ENCODE data around the gene LRBA.
"Not testable (repeated sequence)": the region's sequence is repeated elsewhere in the genome, so short reads cannot be mapped to it uniquely, and the experiment has no call there.

Gene LRBA

GRCh38 chr4:151015459-151016347, 619 bp upstream of the LRBA start:
- DNase-seq (ENCODE audit: low read depth, low spot score), result peak; percentile 52

GRCh38 chr4:151013944-151014343, 1.1 kb downstream of the LRBA start:
- no peak for DNase-seq (ENCODE audit: low read depth, low spot score)

- no peak for DNase-seq (ENCODE audit: low read depth, low spot score)
Measured at GRCh38 chr4:151013491-151013890, 1.6 kb downstream of the LRBA start.

GRCh38 chr4:151012820-151013219, 2.3 kb downstream of the LRBA start:
- DNase-seq (ENCODE audit: low read depth, low spot score), result no peak

GRCh38 chr4:151012376-151012775, 2.7 kb downstream of the LRBA start:
- DNase-seq (ENCODE audit: low read depth, low spot score), result no peak

GRCh38 chr4:151004222-151004621, 10.9 kb downstream of the LRBA start:
- DNase-seq (ENCODE audit: low read depth, low spot score), result no peak

GRCh38 chr4:151000747-151001429, 14.2 kb downstream of the LRBA start:
- no peak for DNase-seq (ENCODE audit: low read depth, low spot score)

GRCh38 chr4:150999086-150999485, 16.0 kb downstream of the LRBA start:
- DNase-seq (ENCODE audit: low read depth, low spot score), result no peak

GRCh38 chr4:150997141-150997540, 17.9 kb downstream of the LRBA start:
- DNase-seq (ENCODE audit: low read depth, low spot score), result no peak

GRCh38 chr4:150994721-150995120, 20.4 kb downstream of the LRBA start:
- no peak for DNase-seq (ENCODE audit: low read depth, low spot score)

GRCh38 chr4:150993577-150993976, 21.5 kb downstream of the LRBA start:
- not testable (repeated sequence) for DNase-seq (ENCODE audit: low read depth, low spot score)

GRCh38 chr4:150990993-150991392, 24.1 kb downstream of the LRBA start:
- no peak for DNase-seq (ENCODE audit: low read depth, low spot score)

- DNase-seq (ENCODE audit: low read depth, low spot score), result no peak
Measured at GRCh38 chr4:150990250-150990649, 24.8 kb downstream of the LRBA start.

- no peak for DNase-seq (ENCODE audit: low read depth, low spot score)
Measured at GRCh38 chr4:150988238-150988637, 26.8 kb downstream of the LRBA start.

GRCh38 chr4:150987204-150987603, 27.9 kb downstream of the LRBA start:
- DNase-seq (ENCODE audit: low read depth, low spot score), result no peak

- DNase-seq (ENCODE audit: low read depth, low spot score), result no peak
Measured at GRCh38 chr4:150986085-150986484, 29.0 kb downstream of the LRBA start.

- DNase-seq (ENCODE audit: low read depth, low spot score), result no peak
Measured at GRCh38 chr4:150983851-150984250, 31.2 kb downstream of the LRBA start.

- no peak for DNase-seq (ENCODE audit: low read depth, low spot score)
Measured at GRCh38 chr4:150982557-150983233, 32.4 kb downstream of the LRBA start.

- DNase-seq (ENCODE audit: low read depth, low spot score), result no peak
Measured at GRCh38 chr4:150978738-150979575, 36.1 kb downstream of the LRBA start.

GRCh38 chr4:150976478-150977118, 38.5 kb downstream of the LRBA start:
- no peak for DNase-seq (ENCODE audit: low read depth, low spot score)

- DNase-seq (ENCODE audit: low read depth, low spot score), result no peak
Measured at GRCh38 chr4:150974750-150975149, 40.3 kb downstream of the LRBA start.

All from activated naive CD8-positive, alpha-beta T cell treated with anti-CD3 and anti-CD28 coated beads, Interleukin-2, amount 50 U/mL, for 16 hours (primary cell).